Fibroblast of lung (primary cell): ENCODE results near the gene HCST. TPM values are rescaled to one million over a fixed set of nuclear protein-coding genes. Genes with fewer than 3 reads are reported as not detected.

ENCODE experiments used
- DNase-seq, 2 donors: peaks; one replicate each; pipeline versions ENCODE4 v3.0.0 to v3.0.0-alpha.2; 2010; ENCODE audit warnings: low read depth in 2 of 2
- H2AFZ ChIP-seq: 2 replicates; pipeline ENCODE4 v1.5.1; 2012; ENCODE audit warnings: low read length, control low read depth, inconsistent platforms
- H3K27ac ChIP-seq: 2 replicates; pipeline ENCODE4 v1.5.1; 2011; ENCODE audit warnings: low read length, control low read depth; ENCODE audit not compliant: insufficient read depth
- H3K27me3 ChIP-seq: 2 replicates; pipeline ENCODE4 v1.5.1; 2011; ENCODE audit warnings: mild to moderate bottlenecking, low read length; ENCODE audit not compliant: control insufficient read depth, insufficient read depth
- H3K36me3 ChIP-seq: 2 replicates; pipeline ENCODE4 v1.5.1; 2011; ENCODE audit warnings: low read length; ENCODE audit not compliant: control insufficient read depth, insufficient read depth
- H3K4me1 ChIP-seq: 2 replicates; pipeline ENCODE4 v1.5.1; 2011; ENCODE audit warnings: low read length; ENCODE audit not compliant: control insufficient read depth, insufficient read depth; ENCODE audit errors: extremely low read depth
- H3K4me2 ChIP-seq: 2 replicates; pipeline ENCODE4 v1.5.1; 2011; ENCODE audit warnings: low read length, control low read depth; ENCODE audit not compliant: insufficient read depth; ENCODE audit errors: extremely low read depth
- H3K4me3 ChIP-seq, 4 experiments: fragments of 200-600 bp in 1 of 4; sonication (generic) in 1 of 4; replicated peaks in 1 of 4; 2 replicates each; pipeline ENCODE4 v1.5.1; 2011 to 2016; ENCODE audit warnings: low read length in 4 of 4, low read depth in 3 of 4, mild to moderate bottlenecking in 3 of 4, control low read depth in 2 of 4, inconsistent platforms in 1 of 4, mixed read lengths in 1 of 4; ENCODE audit not compliant: insufficient read depth in 1 of 4; ENCODE audit errors: control extremely low read depth in 1 of 4
- H3K79me2 ChIP-seq: 2 replicates; pipeline ENCODE4 v1.5.1; 2012; ENCODE audit warnings: mild to moderate bottlenecking, low read length, inconsistent platforms; ENCODE audit not compliant: control insufficient read depth, insufficient read depth
- H3K9ac ChIP-seq: 2 replicates; pipeline ENCODE4 v1.5.1; 2011; ENCODE audit warnings: mild to moderate bottlenecking, low read length, control low read depth; ENCODE audit not compliant: insufficient read depth
- H3K9me3 ChIP-seq: 2 replicates; pipeline ENCODE4 v1.5.1; 2012; ENCODE audit warnings: low read depth, low read length; ENCODE audit not compliant: control insufficient read depth, insufficient read depth
- H4K20me1 ChIP-seq: 2 replicates; pipeline ENCODE4 v1.5.1; 2011; ENCODE audit warnings: low read length; ENCODE audit not compliant: control insufficient read depth, insufficient read depth; ENCODE audit errors: extremely low read depth
- CTCF ChIP-seq, 2 donors: IDR thresholded peaks in 1 of 2; conservative IDR thresholded peaks in 1 of 2; 1 replicate in 1 of 2; 2 replicates in 1 of 2; pipeline ENCODE4 v1.5.1; 2011 to 2012; ENCODE audit warnings: low read length in 2 of 2, control low read depth in 1 of 2, inconsistent platforms in 1 of 2, low read depth in 1 of 2, mild to moderate bottlenecking in 1 of 2
- EZH2 ChIP-seq: IDR thresholded peaks from 2 replicates; pipeline ENCODE4 v1.5.1; 2012; ENCODE audit warnings: low read length, control low read depth, mild to moderate bottlenecking; ENCODE audit errors: missing control alignments
- polyA plus RNA-seq, 2 donors: library from polyadenylated mRNA; depleted of rRNA in 1 of 2; stranded (reverse) in 1 of 2; unstranded in 1 of 2; fragments of >200 nt; gene quantifications; 2 replicates each; pipeline ENCODE4 v1.2.1, GENCODE V29; 2011 to 2012; ENCODE audit warnings: missing spikeins in 1 of 2
- total RNA-seq: library from RNA; depleted of rRNA; stranded (reverse); fragments of >200 nt; gene quantifications from 2 replicates; pipeline ENCODE4 v1.2.1, GENCODE V29; 2014

The HCST gene
- total and polyA plus RNA-seq, 2 donors (not counting 1 experiment from before 2014, with no cell fraction given): 0.14 to 2.0 TPM

GRCh38 chr19:35937345-35938281, 35.3 kb downstream of the HCST start:
- H2AFZ ChIP-seq: no peak overlapping the region
- no peaks in the 10 kb centered on the region for H3K79me2 ChIP-seq
- H3K4me1 ChIP-seq: peaks cover 5% of the 10 kb centered on the region
- no peaks in the 10 kb centered on the region for H3K9me3 ChIP-seq
- no peak for TF ChIP-seq EZH2
- no peak for TF ChIP-seq CTCF (conservative IDR thresholded peaks at IDR 0.05 in 1 of 2, IDR thresholded peaks at IDR 0.05 in 1 of 2; ENCODE audit: low read depth in 1 of 2, low read length in 2 of 2)
- peaks cover 4% of the 10 kb centered on the region for H3K36me3 ChIP-seq
- H3K27ac ChIP-seq: no peak overlapping the region
- peak overlapping the region; percentile 49 for H3K4me2 ChIP-seq
- H3K4me3 ChIP-seq: peak overlapping the region; percentile 23 to 79 (median 50)
- H3K27me3 ChIP-seq: no peaks in the 10 kb centered on the region
- H4K20me1 ChIP-seq: no peaks in the 10 kb centered on the region
- no peak for DNase-seq
- no peak overlapping the region for H3K9ac ChIP-seq

- Histone ChIP-seq H3K9ac (no peak overlapping the region), H3K4me2 (peak overlapping the region; percentile 49)
- no peak for DNase-seq
These were observed 36.2 kb downstream of the HCST start for GRCh38 chr19:35938282-35939224.

More at GRCh38 chr19:35938282-35939224, 36.2 kb downstream of the HCST start:
- H3K36me3 ChIP-seq: peaks cover 4% of the 10 kb centered on the region
- H4K20me1 ChIP-seq: no peaks in the 10 kb centered on the region
- no peaks in the 10 kb centered on the region for H3K79me2 ChIP-seq
- peak overlapping the region in 1 of 4 experiments; percentile 65 for H3K4me3 ChIP-seq
- peaks cover 5% of the 10 kb centered on the region for H3K4me1 ChIP-seq
- no peaks in the 10 kb centered on the region for H3K9me3 ChIP-seq
- no peaks in the 10 kb centered on the region for H3K27me3 ChIP-seq
- no peak overlapping the region for H3K27ac ChIP-seq
- H2AFZ ChIP-seq: no peak overlapping the region
- no peak for TF ChIP-seq CTCF (conservative IDR thresholded peaks at IDR 0.05 in 1 of 2, IDR thresholded peaks at IDR 0.05 in 1 of 2; ENCODE audit: low read depth in 1 of 2, low read length in 2 of 2)
- TF ChIP-seq EZH2: no peak
